Liver (tissue), 3 donors: Measurements from ENCODE around the gene CADM2.

Experiments used
- HNF4G ChIP-seq: IDR thresholded peaks from 2 replicates; pipeline ENCODE4 v1.6.1; 2016; ENCODE audit warnings: antibody characterized with exemption
- TF ChIP-seq, protein P1 (sequence below): fragments of 150-350 bp; IDR thresholded peaks from 2 replicates; pipeline ENCODE4 v1.5.1; 2017; ENCODE audit warnings: improper control_type of control experiment, low read depth, low read length; ENCODE audit not compliant: missing input control
- donor health status: healthy.
- donor health status: healthy.

GRCh38 chr3:85800676-85801075, 841.9 kb downstream of the CADM2 start:
- TF ChIP-seq, protein P1, sequence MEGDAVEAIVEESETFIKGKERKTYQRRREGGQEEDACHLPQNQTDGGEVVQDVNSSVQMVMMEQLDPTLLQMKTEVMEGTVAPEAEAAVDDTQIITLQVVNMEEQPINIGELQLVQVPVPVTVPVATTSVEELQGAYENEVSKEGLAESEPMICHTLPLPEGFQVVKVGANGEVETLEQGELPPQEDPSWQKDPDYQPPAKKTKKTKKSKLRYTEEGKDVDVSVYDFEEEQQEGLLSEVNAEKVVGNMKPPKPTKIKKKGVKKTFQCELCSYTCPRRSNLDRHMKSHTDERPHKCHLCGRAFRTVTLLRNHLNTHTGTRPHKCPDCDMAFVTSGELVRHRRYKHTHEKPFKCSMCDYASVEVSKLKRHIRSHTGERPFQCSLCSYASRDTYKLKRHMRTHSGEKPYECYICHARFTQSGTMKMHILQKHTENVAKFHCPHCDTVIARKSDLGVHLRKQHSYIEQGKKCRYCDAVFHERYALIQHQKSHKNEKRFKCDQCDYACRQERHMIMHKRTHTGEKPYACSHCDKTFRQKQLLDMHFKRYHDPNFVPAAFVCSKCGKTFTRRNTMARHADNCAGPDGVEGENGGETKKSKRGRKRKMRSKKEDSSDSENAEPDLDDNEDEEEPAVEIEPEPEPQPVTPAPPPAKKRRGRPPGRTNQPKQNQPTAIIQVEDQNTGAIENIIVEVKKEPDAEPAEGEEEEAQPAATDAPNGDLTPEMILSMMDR, result no peak
- no peak for TF ChIP-seq HNF4G
